Panc1 (cell line): ENCODE data around the gene SEL1L2. TPM values are rescaled to one million over a fixed set of nuclear protein-coding genes. Genes with fewer than 3 reads are reported as not detected.

Experiments
- ATAC-seq: fragments of 200-7000 bp; cut with Tn5 transposase; 2 replicates; pipeline ENCODE4 v1.9.1; 2020; ENCODE audit warnings: mild to moderate bottlenecking, moderate library complexity
- BruUV-seq: library from RNA; stranded (reverse); fragments of 400-500 nt; replicated peaks from 2 replicates; lab custom pipeline; 2021; lab: Mats Ljungman, UMichigan
- CTCF ChIA-PET: fragments of 300-600 bp; sonication (Branson Sonifier 250); formaldehyde crosslinking; loops from one replicate; lab custom pipeline; 2022; ENCODE audit warnings: antibody characterized with exemption; lab: Charles Lee
- POLR2A ChIA-PET: fragments of 300-600 bp; sonication (Branson Sonifier 250); formaldehyde crosslinking; loops from one replicate; lab custom pipeline; 2022; ENCODE audit warnings: antibody characterized with exemption; lab: Charles Lee
- DNase-seq: peaks from one replicate; pipeline ENCODE4 v3.0.0-alpha.2; 2010; ENCODE audit warnings: low read depth, low spot score
- H3K27ac ChIP-seq: 2 replicates; pipeline ENCODE4 v1.5.1; 2011; ENCODE audit warnings: mild to moderate bottlenecking, low read length, inconsistent platforms
- H3K27me3 ChIP-seq: fragments of 200-500 bp; sonication (Bioruptor generic); 2 replicates; pipeline ENCODE4 v1.6.0; 2014; ENCODE audit warnings: low read length, inconsistent platforms; ENCODE audit not compliant: control insufficient read depth, insufficient read depth
- H3K36me3 ChIP-seq: fragments of 200-500 bp; sonication (Bioruptor generic); 2 replicates; pipeline ENCODE4 v1.5.1; 2014; ENCODE audit warnings: inconsistent platforms, mild to moderate bottlenecking, low read length, moderate library complexity; ENCODE audit not compliant: control insufficient read depth, insufficient read depth
- H3K4me1 ChIP-seq: 2 replicates; pipeline ENCODE4 v1.5.1; 2011; ENCODE audit warnings: inconsistent platforms, mild to moderate bottlenecking, low read length, moderate library complexity; ENCODE audit not compliant: control insufficient read depth, insufficient read depth
- H3K4me3 ChIP-seq, 2 experiments: 2 replicates each; pipeline ENCODE4 v1.5.1; 2011 to 2012; ENCODE audit warnings: low read depth in 2 of 2, low read length in 2 of 2, mild to moderate bottlenecking in 2 of 2, inconsistent platforms in 1 of 2, moderate library complexity in 1 of 2
- H3K9me3 ChIP-seq: fragments of 200-500 bp; sonication (Bioruptor generic); 2 replicates; pipeline ENCODE4 v1.5.1; 2014; ENCODE audit warnings: low read depth, mild to moderate bottlenecking, inconsistent platforms, low read length, moderate library complexity; ENCODE audit not compliant: control insufficient read depth, insufficient read depth
- CTCF ChIP-seq: fragments of 450-650 bp; IDR thresholded peaks from 2 replicates; pipeline ENCODE4 v1.5.1; 2017; ENCODE audit warnings: mild to moderate bottlenecking
- POLR2AphosphoS5 ChIP-seq: IDR thresholded peaks from 2 replicates; pipeline ENCODE4 v1.6.1; 2012; ENCODE audit warnings: mild to moderate bottlenecking, low read depth, low read length, moderate library complexity
- REST ChIP-seq, 2 experiments: IDR thresholded peaks; 2 replicates each; pipeline ENCODE4 v1.6.1; 2011 to 2012; ENCODE audit warnings: low read depth in 2 of 2, control low read depth in 1 of 2, low read length in 1 of 2, mild to moderate bottlenecking in 1 of 2, moderate library complexity in 1 of 2; ENCODE audit not compliant: insufficient read depth in 1 of 2
- SIN3A ChIP-seq: IDR thresholded peaks from 2 replicates; pipeline ENCODE4 v1.6.1; 2012; ENCODE audit warnings: low read depth, mild to moderate bottlenecking, low read length, moderate library complexity, borderline replicate concordance; ENCODE audit not compliant: insufficient read depth
- TCF7L2 ChIP-seq: IDR thresholded peaks from 2 replicates; pipeline ENCODE4 v1.6.1; 2011; ENCODE audit warnings: mild to moderate bottlenecking, low read depth, low read length, inconsistent platforms
- in situ Hi-C: cut with HindIII; loops from 2 replicates; pipeline ENCODE4 v1.10.0; 2016; ENCODE audit warnings: low sequenced_read_pairs, low pct_unique_long_range_greater_than_20kb
- intact Hi-C: fragments of 100-400 bp; cut with micrococcal nuclease; formaldehyde crosslinking; loops from one replicate; pipeline ENCODE4 v1.10.0; 2022; ENCODE audit not compliant: unreplicated experiment
- total RNA-seq: library from RNA; stranded (reverse); gene quantifications from one replicate; pipeline ENCODE4 v1.2.1, GENCODE V29; 2021; ENCODE audit not compliant: unreplicated experiment

SEL1L2 gene
- total RNA-seq, 1 experiment from 2014 or later: not detected

GRCh38 chr20:13891575-13891974 lies 98.8 kb downstream of the SEL1L2 start:
- Histone ChIP-seq H3K4me1 (no peaks in the 10 kb centered on the region), H3K27ac (no peak overlapping the region), H3K27me3 (no peaks in the 10 kb centered on the region; the same call in 1 of the 2 replicates), H3K9me3 (no peaks in the 10 kb centered on the region), H3K4me3 (no peak overlapping the region), H3K36me3 (no peaks in the 10 kb centered on the region)
- no peak for TF ChIP-seq REST (IDR thresholded peaks at IDR 0.05; ENCODE audit: insufficient read depth in 1 of 2, low read depth in 2 of 2, low read length in 1 of 2)
- TF ChIP-seq SIN3A: no peak
- no peak for TF ChIP-seq TCF7L2
- TF ChIP-seq CTCF: no peak
- TF ChIP-seq POLR2AphosphoS5: no peak
- no peak for ATAC-seq
- ChIA-PET CTCF (interaction anchor here (0.6 kb wide), 1 partner anchor 71 kb away, joined by 4 read pairs; no protein-coding TSS in a partner anchor), POLR2A (interaction anchor here (0.7 kb wide), 1 partner anchor 27 kb away, joined by 4 read pairs; no protein-coding TSS in a partner anchor)
- no TSS peak for BruUV-seq
- intact Hi-C loops (no loop called here), in situ Hi-C loops (no loop called here)
- no peak for DNase-seq

GRCh38 chr20:13884803-13885202 lies 105.6 kb downstream of the SEL1L2 start:
- in situ Hi-C loops: no loop called here

More at GRCh38 chr20:13884803-13885202, 105.6 kb downstream of the SEL1L2 start:
- intact Hi-C loops: no loop called here
- no peak for DNase-seq
- Histone ChIP-seq H3K9me3 (no peaks in the 10 kb centered on the region), H3K27ac (no peak overlapping the region), H3K4me3 (no peak overlapping the region), H3K36me3 (no peaks in the 10 kb centered on the region), H3K4me1 (no peaks in the 10 kb centered on the region), H3K27me3 (no peaks in the 10 kb centered on the region; the same call in 1 of the 2 replicates)
- BruUV-seq: no TSS peak
- TF ChIP-seq REST (IDR thresholded peaks at IDR 0.05; ENCODE audit: insufficient read depth in 1 of 2, low read depth in 2 of 2, low read length in 1 of 2) (no peak), CTCF (no peak), TCF7L2 (no peak), POLR2AphosphoS5 (no peak), SIN3A (no peak)
- CTCF ChIA-PET: no interaction called here
- POLR2A ChIA-PET: no interaction called here
- ATAC-seq: no peak
